Glutamatergic neuron (in vitro differentiated cells): ENCODE results near the gene OTOA. TPM values are rescaled to one million over a fixed set of nuclear protein-coding genes. Genes with fewer than 3 reads are reported as not detected.

Source experiments
- DNase-seq: peaks from one replicate; pipeline ENCODE4 v3.0.0; 2022
- H3K27ac Mint-ChIP-seq: one replicate; pipeline ENCODE4 v1.8.0; 2020; ENCODE audit warnings: mild to moderate bottlenecking, mixed read lengths, inconsistent platforms; ENCODE audit not compliant: unreplicated experiment
- H3K27me3 Mint-ChIP-seq: one replicate; pipeline ENCODE4 v1.8.0; 2020; ENCODE audit warnings: mild to moderate bottlenecking, moderate library complexity, mixed read lengths, inconsistent platforms; ENCODE audit not compliant: unreplicated experiment
- H3K36me3 Mint-ChIP-seq: one replicate; pipeline ENCODE4 v1.8.0; 2020; ENCODE audit warnings: mild to moderate bottlenecking, mixed read lengths, inconsistent platforms; ENCODE audit not compliant: unreplicated experiment
- H3K4me1 Mint-ChIP-seq: one replicate; pipeline ENCODE4 v1.8.0; 2020; ENCODE audit warnings: mild to moderate bottlenecking, low read depth, mixed read lengths, inconsistent platforms; ENCODE audit not compliant: unreplicated experiment
- H3K4me3 Mint-ChIP-seq: one replicate; pipeline ENCODE4 v1.8.0; 2020; ENCODE audit warnings: mild to moderate bottlenecking, mixed read lengths, inconsistent platforms; ENCODE audit not compliant: unreplicated experiment
- H3K9me3 Mint-ChIP-seq: one replicate; pipeline ENCODE4 v1.8.0; 2020; ENCODE audit warnings: mild to moderate bottlenecking, moderate library complexity, mixed read lengths, inconsistent platforms; ENCODE audit not compliant: unreplicated experiment
- CTCF ChIP-seq: fragments of 200-600 bp; sonication (generic); IDR thresholded peaks from one replicate; pipeline ENCODE4 v1.5.0; 2021; ENCODE audit not compliant: partially characterized antibody, unreplicated experiment
- total RNA-seq: library from RNA; stranded (reverse); fragmentation: NEBNext Ultra II Directional; extraction: Animal tissue kit (Norgen Biotek cat#: 25700); gene quantifications from one replicate; pipeline ENCODE4 v1.2.1, GENCODE V29; 2021; ENCODE audit not compliant: unreplicated experiment

OTOA gene
- total RNA-seq, 1 donor from 2014 or later, result not detected

GRCh38 chr16:21641916-21642315 is 21.9 kb upstream of the OTOA start:
- no peaks in the 10 kb centered on the region for H3K9me3 Mint-ChIP-seq
- no peak overlapping the region for H3K4me3 Mint-ChIP-seq
- H3K4me1 Mint-ChIP-seq, result peaks cover 2% of the 10 kb centered on the region
- H3K27ac Mint-ChIP-seq, result no peak overlapping the region
- no peaks in the 10 kb centered on the region for H3K36me3 Mint-ChIP-seq
- no peaks in the 10 kb centered on the region for H3K27me3 Mint-ChIP-seq
- TF ChIP-seq CTCF, result no peak
- no peak for DNase-seq

GRCh38 chr16:21642861-21643260 is 20.9 kb upstream of the OTOA start:
- TF ChIP-seq CTCF, result no peak
- no peaks in the 10 kb centered on the region for H3K27me3 Mint-ChIP-seq
- no peaks in the 10 kb centered on the region for H3K9me3 Mint-ChIP-seq
- no peak for DNase-seq
- no peaks in the 10 kb centered on the region for H3K36me3 Mint-ChIP-seq
- H3K4me1 Mint-ChIP-seq, result peaks cover 4% of the 10 kb centered on the region
- no peak overlapping the region for H3K27ac Mint-ChIP-seq
- no peak overlapping the region for H3K4me3 Mint-ChIP-seq

GRCh38 chr16:21643785-21644184 is 20.0 kb upstream of the OTOA start:
- H3K27ac Mint-ChIP-seq, result no peak overlapping the region
- DNase-seq, result no peak
- H3K4me1 Mint-ChIP-seq, result peaks cover 4% of the 10 kb centered on the region
- H3K4me3 Mint-ChIP-seq, result no peak overlapping the region
- TF ChIP-seq CTCF, result no peak
- no peaks in the 10 kb centered on the region for H3K9me3 Mint-ChIP-seq
- H3K36me3 Mint-ChIP-seq, result no peaks in the 10 kb centered on the region
- no peaks in the 10 kb centered on the region for H3K27me3 Mint-ChIP-seq

- DNase-seq, result no peak
- no peak overlapping the region for H3K27ac Mint-ChIP-seq
- H3K9me3 Mint-ChIP-seq, result no peaks in the 10 kb centered on the region
- no peak for TF ChIP-seq CTCF
- no peaks in the 10 kb centered on the region for H3K36me3 Mint-ChIP-seq
- peaks cover 4% of the 10 kb centered on the region for H3K4me1 Mint-ChIP-seq
- H3K4me3 Mint-ChIP-seq, result no peak overlapping the region
- H3K27me3 Mint-ChIP-seq, result no peaks in the 10 kb centered on the region
Measured at GRCh38 chr16:21644674-21645073, 19.1 kb upstream of the OTOA start.

- H3K27ac Mint-ChIP-seq, result no peak overlapping the region
- no peaks in the 10 kb centered on the region for H3K27me3 Mint-ChIP-seq
- no peak for DNase-seq
- TF ChIP-seq CTCF, result no peak
- no peaks in the 10 kb centered on the region for H3K36me3 Mint-ChIP-seq
- no peak overlapping the region for H3K4me3 Mint-ChIP-seq
- H3K9me3 Mint-ChIP-seq, result no peaks in the 10 kb centered on the region
- peaks cover 4% of the 10 kb centered on the region for H3K4me1 Mint-ChIP-seq
Measured at GRCh38 chr16:21645261-21645721, 18.5 kb upstream of the OTOA start.
